GM21529 (cell line): ENCODE data around the gene FOXM1.

Experiments
- ATAC-seq: cut with Tn5 transposase; IDR thresholded peaks from one replicate; pipeline ENCODE4 v1.9.1; 2021; ENCODE audit not compliant: unreplicated experiment

FOXM1 gene

GRCh38 chr12:2877047-2877952 lies at the start of gene FOXM1, which contains the start of gene RHNO1:
TSS of gene FOXM1 (minus strand) at chr12:2877174. CDS start at chr12:2874478, 2,696 bp downstream.
TSS of gene RHNO1 (plus strand) at chr12:2877223. CDS start at chr12:2885367, 8,144 bp downstream.
- peak; percentile 74 for ATAC-seq

GRCh38 chr12:2925322-2925995 lies 48.5 kb upstream of the FOXM1 start:
- ATAC-seq: no peak

- no peak for ATAC-seq
Measured at GRCh38 chr12:2924019-2924418, 47.0 kb upstream of the FOXM1 start.

- ATAC-seq: no peak
Measured at GRCh38 chr12:2923057-2923456, 46.1 kb upstream of the FOXM1 start.

- no peak for ATAC-seq
Measured at GRCh38 chr12:2922329-2922728, 45.4 kb upstream of the FOXM1 start.

- no peak for ATAC-seq
Measured at GRCh38 chr12:2919249-2919648, 42.3 kb upstream of the FOXM1 start.

GRCh38 chr12:2912216-2912575 lies 35.2 kb upstream of the FOXM1 start:
- no peak for ATAC-seq

- ATAC-seq: no peak
Measured at GRCh38 chr12:2904260-2904659, 27.3 kb upstream of the FOXM1 start.

GRCh38 chr12:2902272-2902880 lies 25.4 kb upstream of the FOXM1 start:
- ATAC-seq: no peak

GRCh38 chr12:2900642-2901041 lies 23.7 kb upstream of the FOXM1 start:
- no peak for ATAC-seq

GRCh38 chr12:2897418-2897817 lies 20.4 kb upstream of the FOXM1 start:
- no peak for ATAC-seq

- no peak for ATAC-seq
Measured at GRCh38 chr12:2895511-2895910, 18.5 kb upstream of the FOXM1 start.

- no peak for ATAC-seq
Measured at GRCh38 chr12:2895051-2895451, 18.1 kb upstream of the FOXM1 start.

- ATAC-seq: no peak
Measured at GRCh38 chr12:2893007-2893406, 16.0 kb upstream of the FOXM1 start.

GRCh38 chr12:2892246-2892645 lies 15.3 kb upstream of the FOXM1 start:
- no peak for ATAC-seq

GRCh38 chr12:2891240-2892053 lies 14.5 kb upstream of the FOXM1 start:
- peak; percentile 11 for ATAC-seq

- peak; percentile 95 for ATAC-seq
Measured at GRCh38 chr12:2890388-2891239, 13.6 kb upstream of the FOXM1 start, which contains the start of gene TULP3. TSS of gene TULP3 (plus strand) at chr12:2890891. CDS start at chr12:2890948, 57 bp downstream.

- no peak for ATAC-seq
Measured at GRCh38 chr12:2890001-2890387, 13.0 kb upstream of the FOXM1 start.

GRCh38 chr12:2886768-2887450 lies 9.9 kb upstream of the FOXM1 start:
- ATAC-seq: no peak
